PC-9 (cell line): ENCODE results near the gene IL4I1.

ENCODE experiments used
- CTCF ChIP-seq: fragments of 200-600 bp; sonication (generic); conservative IDR thresholded peaks from 2 replicates; pipeline ENCODE4 v1.6.1; 2017; ENCODE audit warnings: mixed run types, antibody characterized with exemption, mild to moderate bottlenecking, moderate library complexity
- EZH2 ChIP-seq: fragments of 200-600 bp; sonication (generic); IDR thresholded peaks from 2 replicates; pipeline ENCODE4 v1.8.0; 2017; ENCODE audit warnings: antibody characterized with exemption, low read depth

DNA sequence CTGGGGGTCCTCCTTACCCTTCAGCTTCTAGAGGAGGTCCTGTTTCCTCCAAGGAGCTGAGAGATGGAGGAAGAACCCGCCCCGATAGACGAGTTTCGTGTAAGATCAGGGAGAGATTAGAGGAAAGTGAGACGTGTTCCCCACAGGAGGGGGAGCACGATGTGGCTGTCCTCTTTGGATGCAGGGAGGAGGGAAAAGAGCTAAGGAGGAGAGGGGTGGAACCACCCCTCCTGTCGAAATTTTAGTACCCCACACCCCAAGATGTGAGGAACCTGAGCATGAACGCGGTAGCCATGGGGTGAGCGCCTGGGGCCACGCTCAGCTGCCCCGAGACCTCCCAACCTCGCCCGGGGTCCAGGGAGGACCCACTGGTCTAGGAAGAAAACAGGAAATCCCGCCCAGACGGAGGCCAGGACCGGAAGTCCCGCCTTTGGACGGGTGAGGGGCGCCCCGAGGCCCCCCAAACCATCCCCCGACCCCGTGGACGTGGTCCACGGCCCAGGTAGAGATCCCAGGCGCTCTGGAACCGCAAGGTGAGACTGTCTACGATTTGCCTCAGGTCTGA lies 20.7 kb downstream of the IL4I1 start:
- no peak for TF ChIP-seq CTCF
- no peak for TF ChIP-seq EZH2
